ENCODE data around the gene KRT28.

GRCh38 chr17:40793832-40794231, 5.9 kb downstream of the KRT28 start:
- TF ChIP-seq CTCF (IDR thresholded peaks at IDR 0.05) (no peak), POLR2AphosphoS5 (IDR thresholded peaks at IDR 0.05; ENCODE audit: low read depth, low read length) (no peak), TCF7L2 (IDR thresholded peaks at IDR 0.05; ENCODE audit: low read depth, low read length) (no peak), SIN3A (IDR thresholded peaks at IDR 0.05; ENCODE audit: borderline replicate concordance, insufficient read depth, low read depth, low read length) (no peak)
- TF ChIP-seq, protein P1, sequence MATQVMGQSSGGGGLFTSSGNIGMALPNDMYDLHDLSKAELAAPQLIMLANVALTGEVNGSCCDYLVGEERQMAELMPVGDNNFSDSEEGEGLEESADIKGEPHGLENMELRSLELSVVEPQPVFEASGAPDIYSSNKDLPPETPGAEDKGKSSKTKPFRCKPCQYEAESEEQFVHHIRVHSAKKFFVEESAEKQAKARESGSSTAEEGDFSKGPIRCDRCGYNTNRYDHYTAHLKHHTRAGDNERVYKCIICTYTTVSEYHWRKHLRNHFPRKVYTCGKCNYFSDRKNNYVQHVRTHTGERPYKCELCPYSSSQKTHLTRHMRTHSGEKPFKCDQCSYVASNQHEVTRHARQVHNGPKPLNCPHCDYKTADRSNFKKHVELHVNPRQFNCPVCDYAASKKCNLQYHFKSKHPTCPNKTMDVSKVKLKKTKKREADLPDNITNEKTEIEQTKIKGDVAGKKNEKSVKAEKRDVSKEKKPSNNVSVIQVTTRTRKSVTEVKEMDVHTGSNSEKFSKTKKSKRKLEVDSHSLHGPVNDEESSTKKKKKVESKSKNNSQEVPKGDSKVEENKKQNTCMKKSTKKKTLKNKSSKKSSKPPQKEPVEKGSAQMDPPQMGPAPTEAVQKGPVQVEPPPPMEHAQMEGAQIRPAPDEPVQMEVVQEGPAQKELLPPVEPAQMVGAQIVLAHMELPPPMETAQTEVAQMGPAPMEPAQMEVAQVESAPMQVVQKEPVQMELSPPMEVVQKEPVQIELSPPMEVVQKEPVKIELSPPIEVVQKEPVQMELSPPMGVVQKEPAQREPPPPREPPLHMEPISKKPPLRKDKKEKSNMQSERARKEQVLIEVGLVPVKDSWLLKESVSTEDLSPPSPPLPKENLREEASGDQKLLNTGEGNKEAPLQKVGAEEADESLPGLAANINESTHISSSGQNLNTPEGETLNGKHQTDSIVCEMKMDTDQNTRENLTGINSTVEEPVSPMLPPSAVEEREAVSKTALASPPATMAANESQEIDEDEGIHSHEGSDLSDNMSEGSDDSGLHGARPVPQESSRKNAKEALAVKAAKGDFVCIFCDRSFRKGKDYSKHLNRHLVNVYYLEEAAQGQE (IDR thresholded peaks at IDR 0.05; ENCODE audit: insufficient read depth in 1 of 2, low read depth in 2 of 2, low read length in 1 of 2) = no peak

Measured in Panc1 (cell line).